ENCODE data around the gene KREMEN1.

- TF ChIP-seq, protein P1, sequence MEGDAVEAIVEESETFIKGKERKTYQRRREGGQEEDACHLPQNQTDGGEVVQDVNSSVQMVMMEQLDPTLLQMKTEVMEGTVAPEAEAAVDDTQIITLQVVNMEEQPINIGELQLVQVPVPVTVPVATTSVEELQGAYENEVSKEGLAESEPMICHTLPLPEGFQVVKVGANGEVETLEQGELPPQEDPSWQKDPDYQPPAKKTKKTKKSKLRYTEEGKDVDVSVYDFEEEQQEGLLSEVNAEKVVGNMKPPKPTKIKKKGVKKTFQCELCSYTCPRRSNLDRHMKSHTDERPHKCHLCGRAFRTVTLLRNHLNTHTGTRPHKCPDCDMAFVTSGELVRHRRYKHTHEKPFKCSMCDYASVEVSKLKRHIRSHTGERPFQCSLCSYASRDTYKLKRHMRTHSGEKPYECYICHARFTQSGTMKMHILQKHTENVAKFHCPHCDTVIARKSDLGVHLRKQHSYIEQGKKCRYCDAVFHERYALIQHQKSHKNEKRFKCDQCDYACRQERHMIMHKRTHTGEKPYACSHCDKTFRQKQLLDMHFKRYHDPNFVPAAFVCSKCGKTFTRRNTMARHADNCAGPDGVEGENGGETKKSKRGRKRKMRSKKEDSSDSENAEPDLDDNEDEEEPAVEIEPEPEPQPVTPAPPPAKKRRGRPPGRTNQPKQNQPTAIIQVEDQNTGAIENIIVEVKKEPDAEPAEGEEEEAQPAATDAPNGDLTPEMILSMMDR (IDR thresholded peaks at IDR 0.05): no peak
- TF ChIP-seq POLR2A (IDR thresholded peaks at IDR 0.05): no peak
These were observed 43.7 kb downstream of the KREMEN1 start for GRCh38 chr22:29116397-29117123.
